ENCODE data around the gene NT5DC3.

NT5DC3 gene

DNA sequence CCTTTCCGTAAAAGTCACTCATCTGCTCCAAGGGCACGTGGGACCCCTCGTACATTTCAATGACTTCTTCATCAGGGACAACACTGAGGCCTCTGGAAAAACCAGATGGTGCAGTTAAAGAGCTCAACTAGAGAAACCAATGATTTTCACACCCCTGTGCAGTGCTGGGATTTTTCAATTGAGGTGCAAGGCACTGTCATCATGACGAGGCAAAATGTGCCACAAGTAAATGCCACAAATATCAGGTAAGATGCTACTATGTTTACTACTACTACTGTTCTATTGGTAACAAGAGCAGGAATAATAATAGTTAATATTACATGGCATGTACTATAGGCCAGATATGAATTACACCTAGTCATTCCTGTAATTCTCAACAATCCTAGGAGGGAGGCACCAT lies 42.4 kb downstream of the NT5DC3 start:
- no peak overlapping the region for H3K4me3 ChIP-seq (ENCODE audit: low read length in 2 of 2)
- H3K4me1 ChIP-seq (ENCODE audit: control insufficient read depth in 2 of 2, insufficient read depth in 1 of 2, low read depth in 1 of 2, low read length in 2 of 2), result peaks cover 3 to 9% of the 10 kb centered on the region in 2 donors
- H2BK120ac ChIP-seq (ENCODE audit: low read depth, low read length), result no peak overlapping the region
- no peak overlapping the region for H3K4me2 ChIP-seq (ENCODE audit: insufficient read depth, low read length, poor library complexity, severe bottlenecking)
- H3K9me3 ChIP-seq (replicated peaks in 1 of 2; ENCODE audit: control insufficient read depth in 2 of 2, insufficient read depth in 1 of 2, low read depth in 1 of 2, low read length in 2 of 2), result no peaks in the 10 kb centered on the region
- no peak overlapping the region for H3K18ac ChIP-seq (ENCODE audit: low read length)
- H4K91ac ChIP-seq (ENCODE audit: low read depth, low read length, poor library complexity), result no peak overlapping the region
- no peaks in the 10 kb centered on the region for H3K27me3 ChIP-seq (ENCODE audit: control insufficient read depth in 3 of 3, insufficient read depth in 3 of 3, low read depth in 1 of 3, low read length in 3 of 3)
- H2BK12ac ChIP-seq (ENCODE audit: low read length), result no peak overlapping the region
- no peak overlapping the region for H3K9ac ChIP-seq (ENCODE audit: low read depth, low read length, poor library complexity)
- H2BK15ac ChIP-seq (ENCODE audit: low read length), result no peak overlapping the region
- no peak overlapping the region for H3K27ac ChIP-seq (replicated peaks; ENCODE audit: low read length)
- H3K23ac ChIP-seq (ENCODE audit: low read depth, low read length, poor library complexity), result no peak overlapping the region
- DNase-seq (ENCODE audit: low spot score), result no peak
- peaks cover 1 to 31% of the 10 kb centered on the region in 2 donors for H3K36me3 ChIP-seq (replicated peaks in 1 of 2; ENCODE audit: control insufficient read depth in 2 of 2, insufficient read depth in 2 of 2, low read length in 2 of 2)
- no peak overlapping the region for H2AFZ ChIP-seq (ENCODE audit: low read length)
- no peak overlapping the region for H2BK5ac ChIP-seq (ENCODE audit: low read length)
- H3K79me1 ChIP-seq (ENCODE audit: low read depth, low read length), result no peaks in the 10 kb centered on the region
- no peak overlapping the region for H4K8ac ChIP-seq (ENCODE audit: low read depth, low read length)
- H3K4ac ChIP-seq (ENCODE audit: low read length), result no peak overlapping the region
- H3K14ac ChIP-seq (ENCODE audit: low read length), result no peak overlapping the region
- H2AK5ac ChIP-seq (ENCODE audit: low read depth, low read length), result no peak overlapping the region
- WGBS, 2 donors (ENCODE audit: extremely low coverage in 2 of 2, insufficient read length in 2 of 2, insufficient replicate concordance in 1 of 2), result no CpG with 5 or more reads among the region's 4 CpGs

DNA sequence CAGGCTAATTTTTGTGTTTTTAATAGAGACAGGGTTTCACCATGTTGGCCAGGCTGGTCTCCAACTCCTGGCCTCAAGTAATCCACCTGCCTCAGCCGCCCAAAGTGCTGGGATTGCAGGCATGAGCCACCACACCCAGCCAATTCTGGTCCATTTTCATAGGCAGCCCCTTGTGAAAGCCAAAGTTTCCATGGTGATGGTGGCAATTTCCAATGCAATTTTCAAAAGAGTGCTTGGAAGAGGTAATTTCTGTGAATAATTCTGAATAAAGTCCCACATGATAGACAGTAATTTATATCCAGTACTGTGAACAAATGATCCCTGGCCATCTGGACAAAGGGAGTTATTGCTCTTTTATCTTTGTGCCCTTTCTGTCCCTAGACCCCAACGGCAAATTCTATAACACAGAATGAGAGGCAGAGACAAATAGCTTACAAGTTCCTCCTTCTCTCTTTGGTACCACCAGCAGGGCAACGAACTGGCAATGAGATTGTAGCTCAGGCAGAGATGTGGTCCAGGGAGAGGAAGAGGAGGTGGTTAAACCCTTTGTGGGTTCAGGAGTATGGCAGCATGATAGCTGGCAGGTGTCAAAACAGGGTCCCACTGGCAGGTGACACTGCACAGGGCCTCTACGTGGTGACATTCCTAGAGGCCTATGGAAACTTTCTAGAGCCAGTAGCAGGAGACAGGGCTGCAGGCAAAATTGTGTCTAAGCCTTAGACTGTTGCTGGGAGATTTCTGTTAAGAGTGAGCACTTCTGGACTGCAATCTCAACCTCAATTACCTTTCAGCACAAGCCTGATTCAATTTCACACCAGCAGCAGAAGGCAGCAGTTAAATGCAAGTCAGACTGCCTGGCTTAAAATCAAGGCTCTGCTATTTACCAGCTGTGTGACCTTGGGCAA lies 46.5 kb downstream of the NT5DC3 start:
- H2BK15ac ChIP-seq (ENCODE audit: low read length), result no peak overlapping the region
- H3K27ac ChIP-seq (replicated peaks; ENCODE audit: low read length), result no peak overlapping the region
- no peaks in the 10 kb centered on the region for H3K79me1 ChIP-seq (ENCODE audit: low read depth, low read length)
- H3K4me3 ChIP-seq (ENCODE audit: low read length in 2 of 2), result no peak overlapping the region
- H3K18ac ChIP-seq (ENCODE audit: low read length), result no peak overlapping the region
- no peak overlapping the region for H3K4me2 ChIP-seq (ENCODE audit: insufficient read depth, low read length, poor library complexity, severe bottlenecking)
- H2AK5ac ChIP-seq (ENCODE audit: low read depth, low read length), result no peak overlapping the region
- no peak overlapping the region for H2AFZ ChIP-seq (ENCODE audit: low read length)
- no peak overlapping the region for H3K9ac ChIP-seq (ENCODE audit: low read depth, low read length, poor library complexity)
- H3K9me3 ChIP-seq (replicated peaks in 1 of 2; ENCODE audit: control insufficient read depth in 2 of 2, insufficient read depth in 1 of 2, low read depth in 1 of 2, low read length in 2 of 2), result no peaks in the 10 kb centered on the region
- no peak overlapping the region for H4K91ac ChIP-seq (ENCODE audit: low read depth, low read length, poor library complexity)
- H3K4me1 ChIP-seq (ENCODE audit: control insufficient read depth in 2 of 2, insufficient read depth in 1 of 2, low read depth in 1 of 2, low read length in 2 of 2), result peaks cover 0 to 3% of the 10 kb centered on the region in 2 donors
- H4K8ac ChIP-seq (ENCODE audit: low read depth, low read length), result no peak overlapping the region
- WGBS, 2 donors (ENCODE audit: extremely low coverage in 2 of 2, insufficient read length in 2 of 2, insufficient replicate concordance in 1 of 2), result no CpG with 5 or more reads among the region's 4 CpGs
- no peak overlapping the region for H3K14ac ChIP-seq (ENCODE audit: low read length)
- no peak overlapping the region for H2BK5ac ChIP-seq (ENCODE audit: low read length)
- no peaks in the 10 kb centered on the region for H3K27me3 ChIP-seq (ENCODE audit: control insufficient read depth in 3 of 3, insufficient read depth in 3 of 3, low read depth in 1 of 3, low read length in 3 of 3)
- no peak overlapping the region for H3K23ac ChIP-seq (ENCODE audit: low read depth, low read length, poor library complexity)
- no peak overlapping the region for H2BK120ac ChIP-seq (ENCODE audit: low read depth, low read length)
- no peak overlapping the region for H3K4ac ChIP-seq (ENCODE audit: low read length)
- DNase-seq (ENCODE audit: low spot score), result no peak
- H2BK12ac ChIP-seq (ENCODE audit: low read length), result no peak overlapping the region
- peaks cover 1 to 55% of the 10 kb centered on the region in 2 donors for H3K36me3 ChIP-seq (replicated peaks in 1 of 2; ENCODE audit: control insufficient read depth in 2 of 2, insufficient read depth in 2 of 2, low read length in 2 of 2)

- H2AK5ac ChIP-seq (ENCODE audit: low read depth, low read length), result no peak overlapping the region
- peaks cover 1 to 56% of the 10 kb centered on the region in 2 donors for H3K36me3 ChIP-seq (replicated peaks in 1 of 2; ENCODE audit: control insufficient read depth in 2 of 2, insufficient read depth in 2 of 2, low read length in 2 of 2)
- no peak overlapping the region for H3K23ac ChIP-seq (ENCODE audit: low read depth, low read length, poor library complexity)
- WGBS, 2 donors (ENCODE audit: extremely low coverage in 2 of 2, insufficient read length in 2 of 2, insufficient replicate concordance in 1 of 2), result no CpG with 5 or more reads among the region's 9 CpGs
- H3K4me2 ChIP-seq (ENCODE audit: insufficient read depth, low read length, poor library complexity, severe bottlenecking), result no peak overlapping the region
- no peaks in the 10 kb centered on the region for H3K27me3 ChIP-seq (ENCODE audit: control insufficient read depth in 3 of 3, insufficient read depth in 3 of 3, low read depth in 1 of 3, low read length in 3 of 3)
- no peak overlapping the region for H2AFZ ChIP-seq (ENCODE audit: low read length)
- no peak overlapping the region for H2BK120ac ChIP-seq (ENCODE audit: low read depth, low read length)
- H3K4me1 ChIP-seq (ENCODE audit: control insufficient read depth in 2 of 2, insufficient read depth in 1 of 2, low read depth in 1 of 2, low read length in 2 of 2), result peaks cover 0 to 3% of the 10 kb centered on the region in 2 donors
- no peak overlapping the region for H3K4me3 ChIP-seq (ENCODE audit: low read length in 2 of 2)
- H4K91ac ChIP-seq (ENCODE audit: low read depth, low read length, poor library complexity), result no peak overlapping the region
- H4K8ac ChIP-seq (ENCODE audit: low read depth, low read length), result no peak overlapping the region
- no peak overlapping the region for H3K18ac ChIP-seq (ENCODE audit: low read length)
- H2BK15ac ChIP-seq (ENCODE audit: low read length), result no peak overlapping the region
- no peak overlapping the region for H2BK12ac ChIP-seq (ENCODE audit: low read length)
- H3K9ac ChIP-seq (ENCODE audit: low read depth, low read length, poor library complexity), result no peak overlapping the region
- no peaks in the 10 kb centered on the region for H3K9me3 ChIP-seq (replicated peaks in 1 of 2; ENCODE audit: control insufficient read depth in 2 of 2, insufficient read depth in 1 of 2, low read depth in 1 of 2, low read length in 2 of 2)
- no peaks in the 10 kb centered on the region for H3K79me1 ChIP-seq (ENCODE audit: low read depth, low read length)
- H3K27ac ChIP-seq (replicated peaks; ENCODE audit: low read length), result no peak overlapping the region
- no peak overlapping the region for H2BK5ac ChIP-seq (ENCODE audit: low read length)
- no peak overlapping the region for H3K4ac ChIP-seq (ENCODE audit: low read length)
- no peak overlapping the region for H3K14ac ChIP-seq (ENCODE audit: low read length)
- DNase-seq (ENCODE audit: low spot score), result no peak
Observed at GRCh38 chr12:103793512-103794045, 47.5 kb downstream of the NT5DC3 start.

- no peak overlapping the region for H2BK5ac ChIP-seq (ENCODE audit: low read length)
- no peak overlapping the region for H3K27ac ChIP-seq (replicated peaks; ENCODE audit: low read length)
- H4K8ac ChIP-seq (ENCODE audit: low read depth, low read length), result no peak overlapping the region
- H3K9ac ChIP-seq (ENCODE audit: low read depth, low read length, poor library complexity), result no peak overlapping the region
- no peak overlapping the region for H3K18ac ChIP-seq (ENCODE audit: low read length)
- H3K23ac ChIP-seq (ENCODE audit: low read depth, low read length, poor library complexity), result no peak overlapping the region
- no peak overlapping the region for H3K4me3 ChIP-seq (ENCODE audit: low read length in 2 of 2)
- no peaks in the 10 kb centered on the region for H3K79me1 ChIP-seq (ENCODE audit: low read depth, low read length)
- H2BK120ac ChIP-seq (ENCODE audit: low read depth, low read length), result no peak overlapping the region
- H3K4me1 ChIP-seq (ENCODE audit: control insufficient read depth in 2 of 2, insufficient read depth in 1 of 2, low read depth in 1 of 2, low read length in 2 of 2), result peaks cover 0 to 3% of the 10 kb centered on the region in 2 donors
- H3K27me3 ChIP-seq (ENCODE audit: control insufficient read depth in 3 of 3, insufficient read depth in 3 of 3, low read depth in 1 of 3, low read length in 3 of 3), result no peaks in the 10 kb centered on the region
- H3K36me3 ChIP-seq (replicated peaks in 1 of 2; ENCODE audit: control insufficient read depth in 2 of 2, insufficient read depth in 2 of 2, low read length in 2 of 2), result peaks cover 1 to 55% of the 10 kb centered on the region in 2 donors
- no peak overlapping the region for H2AK5ac ChIP-seq (ENCODE audit: low read depth, low read length)
- no peak for DNase-seq (ENCODE audit: low spot score)
- no peaks in the 10 kb centered on the region for H3K9me3 ChIP-seq (replicated peaks in 1 of 2; ENCODE audit: control insufficient read depth in 2 of 2, insufficient read depth in 1 of 2, low read depth in 1 of 2, low read length in 2 of 2)
- no peak overlapping the region for H3K4ac ChIP-seq (ENCODE audit: low read length)
- H2BK12ac ChIP-seq (ENCODE audit: low read length), result no peak overlapping the region
- H4K91ac ChIP-seq (ENCODE audit: low read depth, low read length, poor library complexity), result no peak overlapping the region
- no CpG with 5 or more reads among the region's 3 CpGs for WGBS, 2 donors (ENCODE audit: extremely low coverage in 2 of 2, insufficient read length in 2 of 2, insufficient replicate concordance in 1 of 2)
- H3K4me2 ChIP-seq (ENCODE audit: insufficient read depth, low read length, poor library complexity, severe bottlenecking), result no peak overlapping the region
- no peak overlapping the region for H2AFZ ChIP-seq (ENCODE audit: low read length)
- no peak overlapping the region for H2BK15ac ChIP-seq (ENCODE audit: low read length)
- H3K14ac ChIP-seq (ENCODE audit: low read length), result no peak overlapping the region
Observed at GRCh38 chr12:103793046-103793445, 48.0 kb downstream of the NT5DC3 start.
